Measurements from ENCODE around the gene PGPEP1. TPM values are rescaled to one million over a fixed set of nuclear protein-coding genes. Genes with fewer than 3 reads are reported as not detected.

PGPEP1 gene
- total and polyA plus RNA-seq, 8 donors = 16.1 to 39.5 (median 20.7) TPM

- intact Hi-C loops (cut with DNase I) = no loop called here
- Histone ChIP-seq H3K36me3 (no peaks in the 10 kb centered on the region), H3K9me3 (no peaks in the 10 kb centered on the region), H3K4me3 (no peak overlapping the region), H3K27me3 (no peaks in the 10 kb centered on the region), H3K4me1 (peaks cover 14 to 35% of the 10 kb centered on the region in 2 donors), H3K27ac (no peak overlapping the region)
- no peak for TF ChIP-seq CTCF (IDR thresholded peaks at IDR 0.05)
- ATAC-seq (no peak), DNase-seq (no peak)
These were observed 13.6 kb upstream of the PGPEP1 start for GRCh38 chr19:18326772-18327171.

GRCh38 chr19:18328340-18329034, 11.9 kb upstream of the PGPEP1 start:
- peak overlapping the region; percentile 64 to 77 for H3K27ac ChIP-seq
- TF ChIP-seq CTCF (IDR thresholded peaks at IDR 0.05) = peak; percentile 77 to 96
- intact Hi-C loops (cut with DNase I) = no loop called here

GRCh38 chr19:18329035-18329376, 11.4 kb upstream of the PGPEP1 start:
- intact Hi-C loops (cut with DNase I) = no loop called here
- H3K27ac ChIP-seq = peak overlapping the region; percentile 64 to 77
- H3K4me1 ChIP-seq = peaks cover 6 to 17% of the 10 kb centered on the region in 2 donors
- ATAC-seq (peak; percentile 2), DNase-seq (no peak)
- no peaks in the 10 kb centered on the region for H3K27me3 ChIP-seq
- no peaks in the 10 kb centered on the region for H3K36me3 ChIP-seq
- no peaks in the 10 kb centered on the region for H3K9me3 ChIP-seq
- H3K4me3 ChIP-seq = no peak overlapping the region
- no peak for TF ChIP-seq CTCF (IDR thresholded peaks at IDR 0.05)

More at GRCh38 chr19:18328340-18329034, 11.9 kb upstream of the PGPEP1 start:
- Histone ChIP-seq H3K27me3 (no peaks in the 10 kb centered on the region), H3K36me3 (no peaks in the 10 kb centered on the region), H3K4me3 (peak overlapping the region in 1 of 2 donors; percentile 5), H3K9me3 (no peaks in the 10 kb centered on the region), H3K4me1 (peaks cover 11 to 22% of the 10 kb centered on the region in 2 donors)
- ATAC-seq (peak; percentile 98), DNase-seq (peak in 3 of 4 donors; percentile 91 to 95 (median 93))

- intact Hi-C loops (cut with DNase I) = no loop called here
- Histone ChIP-seq H3K4me1 (peaks cover 4 to 14% of the 10 kb centered on the region in 2 donors), H3K36me3 (no peaks in the 10 kb centered on the region), H3K27ac (no peak overlapping the region), H3K27me3 (no peaks in the 10 kb centered on the region), H3K9me3 (no peaks in the 10 kb centered on the region), H3K4me3 (no peak overlapping the region)
- no peak for DNase-seq
- no peak for TF ChIP-seq CTCF (IDR thresholded peaks at IDR 0.05)
- no peak for ATAC-seq
These were observed 9.5 kb upstream of the PGPEP1 start for GRCh38 chr19:18330868-18331267.

- ATAC-seq (no peak), DNase-seq (no peak)
- no peak for TF ChIP-seq CTCF (IDR thresholded peaks at IDR 0.05)
- H3K27me3 ChIP-seq = no peaks in the 10 kb centered on the region
- H3K4me1 ChIP-seq = peaks cover 4 to 12% of the 10 kb centered on the region in 2 donors
- H3K4me3 ChIP-seq = no peak overlapping the region
- no peaks in the 10 kb centered on the region for H3K36me3 ChIP-seq
- no peaks in the 10 kb centered on the region for H3K9me3 ChIP-seq
- intact Hi-C loops (cut with DNase I) = no loop called here
- no peak overlapping the region for H3K27ac ChIP-seq
These were observed 7.4 kb upstream of the PGPEP1 start for GRCh38 chr19:18332917-18333530.
